ENCODE results near the gene TMEM238L.

DNA sequence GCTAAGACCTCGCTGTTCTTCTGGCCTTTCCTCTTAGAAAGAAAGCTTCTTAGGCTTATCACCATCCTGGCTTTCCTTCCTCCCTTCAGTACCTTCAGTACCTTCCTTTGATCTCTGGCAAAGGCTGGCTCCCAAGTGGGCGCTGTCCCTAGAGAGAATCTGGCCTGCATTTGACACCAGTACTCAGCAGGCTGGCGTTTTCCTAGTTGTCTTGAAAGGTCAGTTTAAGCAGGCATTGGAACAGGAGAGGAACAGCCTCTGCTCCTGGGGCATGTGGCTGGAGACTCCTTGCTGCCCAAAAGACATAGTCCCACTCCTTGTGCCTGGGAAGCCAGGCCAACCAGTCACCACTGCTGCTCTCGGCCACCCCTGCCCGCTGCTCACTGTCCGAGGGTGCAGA is 34.1 kb downstream of the TMEM238L start:
- TF ChIP-seq, protein P1, sequence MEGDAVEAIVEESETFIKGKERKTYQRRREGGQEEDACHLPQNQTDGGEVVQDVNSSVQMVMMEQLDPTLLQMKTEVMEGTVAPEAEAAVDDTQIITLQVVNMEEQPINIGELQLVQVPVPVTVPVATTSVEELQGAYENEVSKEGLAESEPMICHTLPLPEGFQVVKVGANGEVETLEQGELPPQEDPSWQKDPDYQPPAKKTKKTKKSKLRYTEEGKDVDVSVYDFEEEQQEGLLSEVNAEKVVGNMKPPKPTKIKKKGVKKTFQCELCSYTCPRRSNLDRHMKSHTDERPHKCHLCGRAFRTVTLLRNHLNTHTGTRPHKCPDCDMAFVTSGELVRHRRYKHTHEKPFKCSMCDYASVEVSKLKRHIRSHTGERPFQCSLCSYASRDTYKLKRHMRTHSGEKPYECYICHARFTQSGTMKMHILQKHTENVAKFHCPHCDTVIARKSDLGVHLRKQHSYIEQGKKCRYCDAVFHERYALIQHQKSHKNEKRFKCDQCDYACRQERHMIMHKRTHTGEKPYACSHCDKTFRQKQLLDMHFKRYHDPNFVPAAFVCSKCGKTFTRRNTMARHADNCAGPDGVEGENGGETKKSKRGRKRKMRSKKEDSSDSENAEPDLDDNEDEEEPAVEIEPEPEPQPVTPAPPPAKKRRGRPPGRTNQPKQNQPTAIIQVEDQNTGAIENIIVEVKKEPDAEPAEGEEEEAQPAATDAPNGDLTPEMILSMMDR (IDR thresholded peaks at IDR 0.05; ENCODE audit: extremely low read depth in 1 of 2, insufficient read depth in 1 of 2, low read depth in 1 of 2, low read length in 2 of 2): no peak
- no peak for TF ChIP-seq MYC (IDR thresholded peaks at IDR 0.05; ENCODE audit: low read depth, low read length)
- TF ChIP-seq POLR2AphosphoS5 (IDR thresholded peaks at IDR 0.05; ENCODE audit: insufficient read depth, low read depth, low read length): no peak
- TF ChIP-seq, protein P2, sequence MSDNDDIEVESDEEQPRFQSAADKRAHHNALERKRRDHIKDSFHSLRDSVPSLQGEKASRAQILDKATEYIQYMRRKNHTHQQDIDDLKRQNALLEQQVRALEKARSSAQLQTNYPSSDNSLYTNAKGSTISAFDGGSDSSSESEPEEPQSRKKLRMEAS (IDR thresholded peaks at IDR 0.05; ENCODE audit: insufficient read depth, insufficient read length): no peak

Measured in endothelial cell of umbilical vein (primary cell).